Inferior parietal cortex (tissue), 1 donor: ENCODE data around the gene COL10A1.
"Not testable (repeated sequence)": the region's sequence is repeated elsewhere in the genome, so short reads cannot be mapped to it uniquely, and the experiment has no call there.

Experiments
- DNase-seq: peaks from one replicate; pipeline ENCODE4 v3.0.0-alpha.2; 2016; ENCODE audit errors: extremely low spot score

Gene COL10A1

GRCh38 chr6:116127771-116128493, 2.0 kb upstream of the COL10A1 start:
- DNase-seq, result no peak

GRCh38 chr6:116120430-116120829, 5.5 kb downstream of the COL10A1 start:
- no peak for DNase-seq

- DNase-seq, result no peak
These were observed 7.3 kb downstream of the COL10A1 start for GRCh38 chr6:116118608-116119007.

GRCh38 chr6:116115781-116116180, 10.2 kb downstream of the COL10A1 start:
- no peak for DNase-seq

- DNase-seq, result no peak
These were observed 12.5 kb downstream of the COL10A1 start for GRCh38 chr6:116113386-116113785.

- no peak for DNase-seq
These were observed 14.1 kb downstream of the COL10A1 start for GRCh38 chr6:116111552-116112528.

GRCh38 chr6:116108836-116109235, 17.1 kb downstream of the COL10A1 start:
- DNase-seq, result no peak

- DNase-seq, result no peak
These were observed 19.8 kb downstream of the COL10A1 start for GRCh38 chr6:116106146-116106545.

GRCh38 chr6:116105247-116105646, 20.7 kb downstream of the COL10A1 start:
- DNase-seq, result no peak

GRCh38 chr6:116104636-116105035, 21.3 kb downstream of the COL10A1 start:
- no peak for DNase-seq

GRCh38 chr6:116102873-116103272, 23.1 kb downstream of the COL10A1 start:
- DNase-seq, result no peak

- DNase-seq, result peak; percentile 27
These were observed 24.1 kb downstream of the COL10A1 start for GRCh38 chr6:116101790-116102189.

- DNase-seq, result no peak
These were observed 24.6 kb downstream of the COL10A1 start for GRCh38 chr6:116101302-116101718.

- peak; percentile 75 for DNase-seq
These were observed 25.3 kb downstream of the COL10A1 start, which contains the start of gene NT5DC1 for GRCh38 chr6:116100419-116101301. NT5DC1 (plus strand) TSS chr6:116100853; CDS start chr6:116100931, 78 bp downstream.

- no peak for DNase-seq
These were observed 26.9 kb downstream of the COL10A1 start for GRCh38 chr6:116099036-116099435.

- peak; percentile 27 for DNase-seq
These were observed 28.7 kb downstream of the COL10A1 start for GRCh38 chr6:116096979-116097816.

GRCh38 chr6:116096048-116096759, 29.7 kb downstream of the COL10A1 start:
- DNase-seq, result not testable (repeated sequence)

- DNase-seq, result no peak
These were observed 31.9 kb downstream of the COL10A1 start for GRCh38 chr6:116094041-116094440.

- no peak for DNase-seq
These were observed 35.7 kb downstream of the COL10A1 start for GRCh38 chr6:116090251-116090650.

GRCh38 chr6:116088946-116089345, 37.0 kb downstream of the COL10A1 start:
- no peak for DNase-seq
